Neuron (in vitro differentiated cells): ENCODE measurements around the gene DAB2.
"Not testable (repeated sequence)": the region's sequence is repeated elsewhere in the genome, so short reads cannot be mapped to it uniquely, and the experiment has no call there.

Experiments used
- H2AFZ ChIP-seq: one replicate; pipeline ENCODE4 v1.6.1; 2013; ENCODE audit warnings: low read depth, mild to moderate bottlenecking, inconsistent platforms, low read length, moderate library complexity
- H3K27me3 ChIP-seq: one replicate; pipeline ENCODE4 v1.6.1; 2013; ENCODE audit warnings: low read length; ENCODE audit not compliant: insufficient read depth
- H3K36me3 ChIP-seq: one replicate; pipeline ENCODE4 v1.6.1; 2013; ENCODE audit warnings: low read length; ENCODE audit not compliant: insufficient read depth
- H3K4me1 ChIP-seq: one replicate; pipeline ENCODE4 v1.6.1; 2013; ENCODE audit warnings: low read length; ENCODE audit not compliant: insufficient read depth
- H3K4me3 ChIP-seq: 2 replicates; pipeline ENCODE4 v1.5.1; 2013; ENCODE audit warnings: mild to moderate bottlenecking, low read length, moderate library complexity
- H3K9me3 ChIP-seq: one replicate; pipeline ENCODE4 v1.6.1; 2013; ENCODE audit warnings: low read length

DAB2 gene

GRCh38 chr5:39409033-39409432, 15.7 kb downstream of the DAB2 start:
- no peak overlapping the region for H3K4me3 ChIP-seq
- no peak overlapping the region for H2AFZ ChIP-seq
- no peaks in the 10 kb centered on the region for H3K4me1 ChIP-seq
- H3K27me3 ChIP-seq, result no peaks in the 10 kb centered on the region
- H3K36me3 ChIP-seq, result no peaks in the 10 kb centered on the region
- no peaks in the 10 kb centered on the region for H3K9me3 ChIP-seq

GRCh38 chr5:39405083-39405843, 19.5 kb downstream of the DAB2 start:
- Histone ChIP-seq H3K9me3 (no peaks in the 10 kb centered on the region), H2AFZ (no peak overlapping the region), H3K27me3 (no peaks in the 10 kb centered on the region), H3K4me1 (no peaks in the 10 kb centered on the region), H3K4me3 (no peak overlapping the region), H3K36me3 (no peaks in the 10 kb centered on the region)

GRCh38 chr5:39403761-39404160, 21.0 kb downstream of the DAB2 start:
- not testable (repeated sequence) for H3K9me3 ChIP-seq, H3K4me1 ChIP-seq, H3K4me3 ChIP-seq, H3K27me3 ChIP-seq, H3K36me3 ChIP-seq, H2AFZ ChIP-seq

- H2AFZ ChIP-seq, H3K9me3 ChIP-seq, H3K4me1 ChIP-seq, H3K4me3 ChIP-seq, H3K36me3 ChIP-seq, H3K27me3 ChIP-seq: not testable (repeated sequence)
Measured at GRCh38 chr5:39402140-39402539, 22.6 kb downstream of the DAB2 start.

GRCh38 chr5:39400713-39401578, 23.8 kb downstream of the DAB2 start:
- no peaks in the 10 kb centered on the region for H3K36me3 ChIP-seq
- H3K4me3 ChIP-seq, result no peak overlapping the region
- H3K27me3 ChIP-seq, result no peaks in the 10 kb centered on the region
- H2AFZ ChIP-seq, result no peak overlapping the region
- H3K4me1 ChIP-seq, result no peaks in the 10 kb centered on the region
- no peaks in the 10 kb centered on the region for H3K9me3 ChIP-seq

- Histone ChIP-seq H3K4me1 (no peaks in the 10 kb centered on the region), H3K27me3 (no peaks in the 10 kb centered on the region), H2AFZ (no peak overlapping the region), H3K36me3 (no peaks in the 10 kb centered on the region), H3K9me3 (no peaks in the 10 kb centered on the region), H3K4me3 (no peak overlapping the region)
Measured at GRCh38 chr5:39399135-39400036, 25.4 kb downstream of the DAB2 start.

GRCh38 chr5:39396843-39397242, 27.9 kb downstream of the DAB2 start:
- H3K9me3 ChIP-seq, result no peaks in the 10 kb centered on the region
- H2AFZ ChIP-seq, result no peak overlapping the region
- no peaks in the 10 kb centered on the region for H3K36me3 ChIP-seq
- no peak overlapping the region for H3K4me3 ChIP-seq
- H3K4me1 ChIP-seq, result no peaks in the 10 kb centered on the region
- no peaks in the 10 kb centered on the region for H3K27me3 ChIP-seq

GRCh38 chr5:39395521-39395920, 29.3 kb downstream of the DAB2 start:
- Histone ChIP-seq H3K4me1 (no peaks in the 10 kb centered on the region), H3K36me3 (no peaks in the 10 kb centered on the region)

GRCh38 chr5:39394946-39395345, 29.8 kb downstream of the DAB2 start:
- Histone ChIP-seq H2AFZ (no peak overlapping the region), H3K4me1 (no peaks in the 10 kb centered on the region), H3K36me3 (no peaks in the 10 kb centered on the region), H3K27me3 (no peaks in the 10 kb centered on the region), H3K9me3 (no peaks in the 10 kb centered on the region), H3K4me3 (no peak overlapping the region)

More at GRCh38 chr5:39395521-39395920, 29.3 kb downstream of the DAB2 start:
- no peaks in the 10 kb centered on the region for H3K27me3 ChIP-seq
- no peaks in the 10 kb centered on the region for H3K9me3 ChIP-seq
- H3K4me3 ChIP-seq, result no peak overlapping the region
- H2AFZ ChIP-seq, result no peak overlapping the region

GRCh38 chr5:39390945-39391344, 33.8 kb downstream of the DAB2 start:
- H3K4me3 ChIP-seq, result no peak overlapping the region
- no peaks in the 10 kb centered on the region for H3K9me3 ChIP-seq
- H3K36me3 ChIP-seq, result no peaks in the 10 kb centered on the region
- H3K27me3 ChIP-seq, result no peaks in the 10 kb centered on the region
- no peak overlapping the region for H2AFZ ChIP-seq
- H3K4me1 ChIP-seq, result no peaks in the 10 kb centered on the region

GRCh38 chr5:39387293-39387692, 37.5 kb downstream of the DAB2 start:
- Histone ChIP-seq H3K27me3 (no peaks in the 10 kb centered on the region), H3K4me3 (no peak overlapping the region), H3K9me3 (no peaks in the 10 kb centered on the region), H2AFZ (no peak overlapping the region), H3K36me3 (no peaks in the 10 kb centered on the region), H3K4me1 (no peaks in the 10 kb centered on the region)

- Histone ChIP-seq H3K9me3 (no peaks in the 10 kb centered on the region), H3K36me3 (no peaks in the 10 kb centered on the region), H3K4me1 (no peaks in the 10 kb centered on the region), H3K27me3 (no peaks in the 10 kb centered on the region), H2AFZ (no peak overlapping the region), H3K4me3 (no peak overlapping the region)
Measured at GRCh38 chr5:39384271-39384670, 40.5 kb downstream of the DAB2 start.

- Histone ChIP-seq H3K9me3 (no peaks in the 10 kb centered on the region), H3K4me3 (no peak overlapping the region), H3K27me3 (no peaks in the 10 kb centered on the region), H3K4me1 (no peaks in the 10 kb centered on the region), H2AFZ (no peak overlapping the region), H3K36me3 (no peaks in the 10 kb centered on the region)
Measured at GRCh38 chr5:39381376-39381775, 43.4 kb downstream of the DAB2 start.
